Breast epithelium (tissue), 4 donors: ENCODE results near the gene FUT8. TPM values are rescaled to one million over a fixed set of nuclear protein-coding genes. Genes with fewer than 3 reads are reported as not detected.

Source experiments
- DNase-seq, 2 donors: peaks; one replicate each; pipeline ENCODE4 v3.0.0-alpha.2; 2019; ENCODE audit warnings: low spot score in 2 of 2
- H3K27ac ChIP-seq, 2 donors: fragments of 200-600 bp; sonication (generic) in 1 of 2; one replicate each; pipeline ENCODE4 v1.5.1; 2016 to 2019; ENCODE audit warnings: mild to moderate bottlenecking in 1 of 2
- H3K27me3 ChIP-seq, 2 donors: fragments of 200-600 bp; sonication (generic) in 1 of 2; one replicate each; pipeline versions ENCODE4 v1.5.1 to v1.6.0; 2017 to 2019; ENCODE audit warnings: control low read depth in 1 of 2, mild to moderate bottlenecking in 1 of 2
- H3K36me3 ChIP-seq: fragments of 200-600 bp; one replicate; pipeline ENCODE4 v1.5.1; 2019
- H3K4me1 ChIP-seq, 2 donors: fragments of 200-600 bp; sonication (generic); one replicate each; pipeline ENCODE4 v1.5.1; 2016 to 2019; ENCODE audit warnings: control low read depth in 1 of 2
- H3K4me3 ChIP-seq, 3 donors: fragments of 200-600 bp; sonication (generic); 1 replicate in 2 of 3; 2 replicates in 1 of 3; pipeline ENCODE4 v1.5.1; 2016 to 2019; ENCODE audit warnings: mild to moderate bottlenecking in 3 of 3, moderate library complexity in 2 of 3
- H3K9me3 ChIP-seq, 2 donors: fragments of 200-600 bp; sonication (generic) in 1 of 2; one replicate each; pipeline ENCODE4 v1.5.1; 2016 to 2019; ENCODE audit warnings: control low read depth in 1 of 2
- POLR2A ChIP-seq: fragments of 450-650 bp; IDR thresholded peaks from one replicate; pipeline ENCODE4 v1.6.1; 2016; ENCODE audit warnings: antibody characterized with exemption, mild to moderate bottlenecking, moderate library complexity
- POLR2AphosphoS5 ChIP-seq, 3 donors: sonication (generic); formaldehyde crosslinking; IDR thresholded peaks; one replicate each; pipeline ENCODE4 v1.6.1; 2017; ENCODE audit warnings: antibody characterized with exemption in 3 of 3
- intact Hi-C: fragments of 100-400 bp; cut with DNase I; formaldehyde crosslinking; loops from one replicate; pipeline ENCODE4 v1.15.1; 2023; ENCODE audit warnings: low total_unique reads
- total RNA-seq, 3 donors: library from RNA; depleted of rRNA; stranded (reverse); fragments of >200 nt; gene quantifications; one replicate each; pipeline ENCODE4 v1.1.0, GENCODE V29; 2016
- TF ChIP-seq, protein P1 (sequence below), 3 donors: fragments of 450-650 bp; IDR thresholded peaks; one replicate each; pipeline ENCODE4 v1.5.1; 2016 to 2017; ENCODE audit warnings: antibody characterized with exemption in 3 of 3, mild to moderate bottlenecking in 3 of 3, moderate library complexity in 3 of 3

FUT8 gene
- total RNA-seq, 3 donors from 2014 or later = 36.3 to 69.1 (median 47.2) TPM

DNA sequence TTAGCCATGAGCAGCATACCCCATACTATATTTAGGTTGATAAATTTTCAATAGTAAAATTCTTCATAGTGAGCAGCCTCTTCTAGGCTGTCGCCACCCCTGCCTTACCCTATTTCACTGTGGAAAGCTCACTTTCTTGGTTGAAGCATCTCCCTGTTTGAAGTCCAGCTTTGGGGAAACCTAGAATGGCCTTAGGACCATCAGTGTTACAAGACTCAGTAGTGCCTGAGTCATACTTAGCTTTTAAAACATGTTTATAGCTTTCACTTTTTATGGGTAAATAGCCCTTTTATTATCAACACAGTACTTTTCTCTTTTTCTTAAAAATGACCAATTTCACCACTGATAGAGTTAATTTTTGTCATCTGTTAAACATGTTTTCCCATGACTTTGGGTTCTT, 37.1 kb downstream of the FUT8 start:
- Histone ChIP-seq H3K9me3 (peaks cover 0 to 7% of the 10 kb centered on the region in 2 donors), H3K4me1 (no peaks in the 10 kb centered on the region), H3K4me3 (no peak overlapping the region), H3K27me3 (no peaks in the 10 kb centered on the region), H3K27ac (no peak overlapping the region), H3K36me3 (no peaks in the 10 kb centered on the region)
- intact Hi-C loops = loop anchor here (5.0 kb wide), 1 partner anchor 222 kb away; no protein-coding TSS in a partner anchor
- TF ChIP-seq POLR2A = no peak
- TF ChIP-seq, protein P1, sequence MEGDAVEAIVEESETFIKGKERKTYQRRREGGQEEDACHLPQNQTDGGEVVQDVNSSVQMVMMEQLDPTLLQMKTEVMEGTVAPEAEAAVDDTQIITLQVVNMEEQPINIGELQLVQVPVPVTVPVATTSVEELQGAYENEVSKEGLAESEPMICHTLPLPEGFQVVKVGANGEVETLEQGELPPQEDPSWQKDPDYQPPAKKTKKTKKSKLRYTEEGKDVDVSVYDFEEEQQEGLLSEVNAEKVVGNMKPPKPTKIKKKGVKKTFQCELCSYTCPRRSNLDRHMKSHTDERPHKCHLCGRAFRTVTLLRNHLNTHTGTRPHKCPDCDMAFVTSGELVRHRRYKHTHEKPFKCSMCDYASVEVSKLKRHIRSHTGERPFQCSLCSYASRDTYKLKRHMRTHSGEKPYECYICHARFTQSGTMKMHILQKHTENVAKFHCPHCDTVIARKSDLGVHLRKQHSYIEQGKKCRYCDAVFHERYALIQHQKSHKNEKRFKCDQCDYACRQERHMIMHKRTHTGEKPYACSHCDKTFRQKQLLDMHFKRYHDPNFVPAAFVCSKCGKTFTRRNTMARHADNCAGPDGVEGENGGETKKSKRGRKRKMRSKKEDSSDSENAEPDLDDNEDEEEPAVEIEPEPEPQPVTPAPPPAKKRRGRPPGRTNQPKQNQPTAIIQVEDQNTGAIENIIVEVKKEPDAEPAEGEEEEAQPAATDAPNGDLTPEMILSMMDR (IDR thresholded peaks at IDR 0.05) = no peak
- TF ChIP-seq POLR2AphosphoS5 (IDR thresholded peaks at IDR 0.05) = no peak
- no peak for DNase-seq

DNA sequence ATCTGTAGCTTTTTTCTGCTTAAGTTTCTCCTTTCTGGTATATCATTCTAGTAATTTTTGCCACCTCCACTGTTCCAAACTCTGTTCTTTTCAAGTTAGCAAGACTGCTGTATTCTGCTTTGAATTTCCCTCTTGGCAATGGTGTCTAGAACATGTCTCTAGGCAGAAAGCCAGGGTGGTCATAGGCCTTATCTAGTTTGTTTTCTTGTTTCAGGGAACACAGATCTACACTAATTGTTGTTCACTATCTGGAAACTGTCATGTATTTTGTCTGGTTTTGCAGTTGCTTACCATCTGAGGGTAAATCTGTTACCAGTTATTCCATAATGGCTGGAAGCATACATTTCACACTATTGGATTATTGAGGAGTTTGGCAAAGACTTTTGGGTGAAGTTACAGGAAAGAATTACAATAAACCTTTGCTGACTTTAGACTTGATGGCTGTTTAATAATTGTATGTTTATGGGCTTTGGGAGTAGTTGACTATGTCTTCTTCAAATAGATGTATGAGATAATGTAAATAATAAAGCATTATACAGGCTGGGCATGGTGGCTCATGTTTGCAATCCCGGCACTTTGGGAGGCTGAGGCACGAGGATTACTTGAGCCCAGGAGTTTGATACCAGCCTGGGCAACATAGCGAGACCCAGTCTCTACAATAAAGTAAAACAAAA, 41.4 kb downstream of the FUT8 start:
- intact Hi-C loops = loop anchor here (5.0 kb wide), 1 partner anchor 227 kb away; no protein-coding TSS in a partner anchor
- H3K27me3 ChIP-seq = no peaks in the 10 kb centered on the region
- peaks cover 5 to 7% of the 10 kb centered on the region in 2 donors for H3K9me3 ChIP-seq

DNA sequence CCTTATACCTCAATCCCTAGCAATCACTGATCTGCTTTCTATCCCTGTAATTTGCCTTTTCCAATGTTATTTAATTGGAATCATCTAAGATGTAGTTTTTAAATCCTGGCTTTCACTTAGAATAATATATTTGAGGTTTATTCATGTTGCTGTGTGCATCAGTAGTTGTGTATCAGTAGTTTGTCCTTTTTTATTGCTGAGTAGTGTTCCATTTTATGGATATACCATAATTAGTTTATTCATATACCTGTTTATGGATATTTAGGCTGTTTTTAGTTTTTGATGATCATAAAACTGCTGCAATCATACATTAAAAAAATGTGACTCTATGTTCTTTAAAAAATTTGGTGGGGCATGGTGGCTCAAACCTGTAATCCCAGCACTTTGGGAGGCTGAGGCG, 43.7 kb downstream of the FUT8 start:
- TF ChIP-seq POLR2A = no peak
- TF ChIP-seq POLR2AphosphoS5 (IDR thresholded peaks at IDR 0.05) = no peak
- TF ChIP-seq, protein P1 (IDR thresholded peaks at IDR 0.05) = no peak
- Histone ChIP-seq H3K27me3 (no peaks in the 10 kb centered on the region), H3K36me3 (no peaks in the 10 kb centered on the region), H3K9me3 (peaks cover 4 to 5% of the 10 kb centered on the region in 2 donors), H3K27ac (no peak overlapping the region), H3K4me1 (no peaks in the 10 kb centered on the region), H3K4me3 (no peak overlapping the region)
- intact Hi-C loops = no loop called here
- no peak for DNase-seq

More for the DNA sequence above, 41.4 kb downstream of the FUT8 start:
- no peak overlapping the region for H3K4me3 ChIP-seq
- TF ChIP-seq POLR2AphosphoS5 (IDR thresholded peaks at IDR 0.05) (no peak), POLR2A (no peak)
- TF ChIP-seq, protein P1 (IDR thresholded peaks at IDR 0.05) = no peak
- H3K36me3 ChIP-seq = no peaks in the 10 kb centered on the region
- H3K4me1 ChIP-seq = no peaks in the 10 kb centered on the region
- DNase-seq = no peak
- no peak overlapping the region for H3K27ac ChIP-seq

DNA sequence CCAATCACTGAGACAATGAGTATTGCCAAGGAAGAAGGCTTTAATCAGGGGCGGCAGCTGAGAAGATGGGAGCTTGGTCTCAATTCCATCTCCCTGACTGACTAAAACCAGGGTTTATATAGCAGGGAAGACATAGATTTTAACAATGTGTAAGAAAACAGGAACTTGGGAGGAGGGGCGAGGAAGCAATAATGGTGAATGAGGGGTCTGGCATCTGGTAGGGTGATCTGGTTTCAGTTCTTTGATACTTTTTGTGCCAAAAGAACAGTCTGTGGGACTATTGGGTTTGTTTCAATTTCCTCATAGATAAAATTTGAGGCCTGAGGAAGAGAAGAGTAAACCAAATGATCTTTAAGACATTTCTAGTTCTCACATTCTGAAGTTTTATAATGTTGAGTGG, 49.2 kb downstream of the FUT8 start:
- no peak for DNase-seq
- Histone ChIP-seq H3K4me1 (no peaks in the 10 kb centered on the region), H3K4me3 (no peak overlapping the region), H3K36me3 (no peaks in the 10 kb centered on the region), H3K27ac (no peak overlapping the region), H3K27me3 (no peaks in the 10 kb centered on the region), H3K9me3 (no peaks in the 10 kb centered on the region)
- intact Hi-C loops = no loop called here
- TF ChIP-seq, protein P1 (IDR thresholded peaks at IDR 0.05) = no peak
- TF ChIP-seq POLR2A = no peak
- TF ChIP-seq POLR2AphosphoS5 (IDR thresholded peaks at IDR 0.05) = no peak

DNA sequence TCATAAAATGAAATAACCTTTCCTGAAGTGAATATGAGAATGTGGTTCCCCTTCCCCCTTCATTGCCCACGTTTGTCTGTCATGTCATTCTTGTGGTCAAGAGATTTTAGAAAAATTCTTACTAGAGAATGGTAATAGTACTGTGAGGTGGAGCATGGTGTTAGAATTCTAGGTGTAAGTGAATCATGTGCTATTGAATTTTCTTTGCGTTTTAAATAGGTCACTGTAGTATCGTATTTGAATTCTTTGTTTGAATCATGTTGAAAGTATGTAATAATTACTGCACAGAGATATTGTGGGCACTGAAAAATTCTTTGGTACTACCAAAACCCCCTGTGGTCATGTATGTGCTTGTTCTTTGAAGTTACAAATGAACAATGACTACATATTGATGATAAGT, 49.9 kb downstream of the FUT8 start:
- intact Hi-C loops = no loop called here
- no peaks in the 10 kb centered on the region for H3K9me3 ChIP-seq
- DNase-seq = no peak
- H3K27ac ChIP-seq = no peak overlapping the region
- TF ChIP-seq POLR2A = no peak
- TF ChIP-seq, protein P1 (IDR thresholded peaks at IDR 0.05) = no peak
- no peak for TF ChIP-seq POLR2AphosphoS5 (IDR thresholded peaks at IDR 0.05)
- H3K4me3 ChIP-seq = no peak overlapping the region
- H3K4me1 ChIP-seq = no peaks in the 10 kb centered on the region
- no peaks in the 10 kb centered on the region for H3K27me3 ChIP-seq
- no peaks in the 10 kb centered on the region for H3K36me3 ChIP-seq
